Astrocyte (in vitro differentiated cells and primary cell): ENCODE data around the gene GATB.

ENCODE experiments used
- CTCF ChIP-seq: IDR thresholded peaks from 2 replicates; pipeline ENCODE4 v1.5.1; 2011; ENCODE audit warnings: low read depth, mild to moderate bottlenecking, inconsistent platforms, low read length, moderate library complexity; ENCODE audit not compliant: insufficient read depth
- EZH2 ChIP-seq: IDR thresholded peaks from 2 replicates; pipeline ENCODE4 v1.6.1; 2012; ENCODE audit warnings: mild to moderate bottlenecking, low read length, inconsistent platforms; ENCODE audit not compliant: insufficient read depth

DNA sequence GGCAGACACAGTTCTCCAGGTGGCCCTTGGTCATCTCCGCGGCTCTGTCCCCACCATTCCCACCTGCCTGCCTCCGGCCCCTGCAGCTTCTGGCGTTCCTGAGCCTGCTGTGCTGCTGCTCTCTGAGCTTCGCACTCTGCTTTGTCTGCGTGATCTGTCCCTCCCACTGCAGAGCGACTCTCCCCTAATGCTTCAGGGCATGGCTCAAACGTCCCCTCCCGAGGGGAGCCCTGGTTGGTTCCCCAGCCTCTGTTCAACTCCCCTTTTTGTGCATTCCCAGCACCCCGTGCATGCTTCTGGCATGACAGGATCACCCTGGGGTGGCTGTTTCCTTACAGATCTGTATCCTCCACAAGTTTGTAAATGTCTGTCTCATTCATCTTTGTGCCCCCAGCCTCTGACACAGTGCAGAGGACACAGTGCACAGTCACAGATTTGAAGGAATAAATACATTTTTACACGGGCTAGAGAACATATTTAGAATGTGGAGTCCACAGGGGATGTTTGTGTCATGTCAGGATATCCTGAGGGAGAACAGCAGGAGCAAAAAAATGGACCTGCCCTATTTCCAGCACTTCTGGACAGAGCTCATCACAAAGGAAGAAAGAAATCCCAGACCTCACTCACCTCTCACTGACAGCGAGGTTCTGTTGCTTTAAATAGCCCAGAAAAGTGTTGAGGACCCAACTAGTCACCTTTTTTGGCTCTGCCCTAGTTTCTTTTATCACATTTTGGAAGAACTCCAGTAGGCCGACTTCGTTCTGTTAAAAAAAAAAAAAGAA, 72.6 kb downstream of the GATB start:
- no peak for TF ChIP-seq CTCF
- TF ChIP-seq EZH2, result no peak
